COLO668 (cell line): ENCODE measurements around the gene C3orf49.
A peak's percentile ranks its signal among the peaks of the same experiment; 100 is the strongest.

Source experiments
- DNase-seq: peaks from one replicate; lab custom pipeline; 2025; ENCODE audit not compliant: unreplicated experiment; lab: John Stamatoyannopoulos, UW

The C3orf49 gene, protein sequence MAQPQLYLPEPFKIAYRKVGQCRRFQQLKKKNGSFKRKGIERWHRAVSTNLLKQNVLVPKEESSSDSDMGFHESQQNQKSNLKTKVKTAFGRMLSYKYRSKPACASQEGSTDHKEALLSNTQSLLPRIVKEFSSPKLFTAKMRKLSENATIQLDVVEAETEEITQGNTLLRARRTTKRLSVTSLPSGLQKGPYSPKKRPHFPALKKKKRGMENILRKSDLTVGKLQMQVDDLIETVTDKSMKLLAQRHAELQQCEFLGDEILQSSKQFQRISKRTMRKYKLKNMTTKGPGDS

DNA sequence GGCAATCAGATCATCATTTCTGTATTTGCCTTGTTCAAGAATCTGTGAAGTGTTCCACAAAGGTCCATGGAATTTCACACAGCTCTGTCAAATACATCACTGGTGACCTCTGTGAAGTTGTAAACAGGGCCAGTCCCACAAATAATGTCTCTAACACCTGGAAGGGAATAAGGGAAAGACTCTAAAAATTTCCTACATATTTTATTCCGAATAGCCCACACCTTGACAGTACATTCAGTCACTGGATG lies at the start of gene C3orf49:
Gene C3orf49, plus strand, starts transcription at position 149 of the 248 bp plus-strand sequence. CDS start 173 bp downstream, outside the sequence.
- DNase-seq: no peak

DNA sequence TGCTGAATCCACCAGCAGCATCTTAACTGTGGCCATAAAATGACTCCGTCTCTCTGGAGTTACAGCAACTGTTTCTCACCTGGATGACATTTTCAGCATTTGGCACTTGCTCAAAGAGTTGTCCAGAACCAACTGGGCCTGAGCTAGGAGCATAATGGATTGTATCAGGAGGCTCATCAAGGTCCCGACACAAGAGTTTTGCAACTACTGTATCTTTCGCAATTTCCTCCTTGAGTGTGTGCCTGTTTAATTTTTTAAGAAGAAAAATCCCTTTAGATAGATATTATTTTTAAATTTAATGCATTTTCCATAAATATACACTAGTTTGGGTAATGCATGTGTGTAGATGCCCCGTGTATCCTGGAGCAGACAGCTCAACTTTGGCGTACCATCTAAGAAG lies 44.3 kb upstream of the C3orf49 start:
- no peak for DNase-seq

DNA sequence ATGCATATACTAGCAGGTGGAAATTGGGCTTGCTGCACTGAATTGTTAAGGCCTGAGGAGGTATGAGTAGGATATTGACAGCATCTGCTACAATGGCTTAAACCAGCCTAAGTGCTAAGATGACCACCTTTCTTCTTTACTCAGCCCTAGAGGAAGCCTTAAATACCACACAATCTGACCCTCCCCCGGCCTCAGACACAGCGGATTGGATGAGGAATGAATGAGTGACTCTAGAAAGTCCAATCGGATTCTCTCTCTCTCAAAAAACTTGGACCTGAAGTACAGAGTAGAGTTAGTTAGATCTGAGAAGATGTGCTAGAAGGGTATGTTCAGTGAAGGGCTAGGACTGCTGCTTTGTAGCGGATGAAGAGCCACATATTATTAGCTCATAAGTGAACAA lies 39.9 kb upstream of the C3orf49 start:
- DNase-seq: no peak

DNA sequence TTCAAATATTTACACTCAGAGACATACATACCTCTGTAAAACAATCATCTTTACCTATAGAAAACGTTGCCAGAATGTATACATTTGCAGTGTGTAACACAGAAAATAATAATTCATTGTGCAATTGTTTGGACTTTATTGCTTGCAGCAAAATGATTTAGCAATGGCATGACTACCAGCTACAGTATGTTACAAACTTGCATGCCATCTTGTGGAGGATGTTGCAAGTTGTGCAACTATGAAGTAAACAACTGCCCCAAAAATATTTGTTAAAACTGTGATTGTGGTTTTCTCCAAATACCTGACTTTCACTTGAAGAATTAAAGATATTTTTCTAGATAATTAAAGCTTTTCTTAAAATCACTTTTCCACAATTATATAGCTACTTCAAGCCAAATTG lies 27.1 kb upstream of the C3orf49 start:
- no peak for DNase-seq

DNA sequence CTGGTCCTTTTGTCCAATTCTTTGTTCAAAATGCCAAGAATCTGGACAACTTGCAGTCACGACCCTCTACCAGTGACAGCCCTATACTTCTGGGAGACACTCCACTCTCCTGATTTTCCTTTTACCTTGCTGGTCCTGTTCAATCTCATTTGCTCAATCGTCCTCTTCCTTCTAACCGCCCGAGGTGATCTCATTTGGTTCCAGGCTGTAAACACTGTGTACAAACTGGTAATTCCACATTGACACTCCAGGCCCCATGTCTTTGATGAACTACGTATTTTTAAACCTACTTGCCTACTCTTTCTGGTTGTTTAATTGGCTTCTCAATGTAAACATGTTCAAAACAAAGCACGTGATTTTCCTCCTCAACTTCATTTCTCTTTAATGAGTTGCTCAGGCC lies 23.7 kb upstream of the C3orf49 start:
- DNase-seq: no peak

DNA sequence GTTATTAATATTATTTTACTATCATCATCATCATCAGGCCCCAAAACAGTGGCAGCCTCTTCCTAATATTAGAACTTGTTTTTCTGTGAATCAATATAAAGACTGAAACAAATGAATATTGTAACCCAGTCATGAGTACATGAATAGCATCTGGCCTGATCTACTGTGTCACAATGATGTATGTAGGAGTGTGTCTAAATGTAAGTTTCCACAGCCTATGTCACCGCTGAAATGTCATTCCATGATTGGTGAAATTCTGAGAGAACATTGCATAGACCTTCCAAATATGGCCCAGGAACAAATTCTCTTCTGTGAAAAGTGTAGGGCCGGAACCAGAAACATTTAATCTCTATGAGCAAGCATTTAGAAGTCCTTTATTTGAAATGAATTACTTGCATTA lies 20.6 kb upstream of the C3orf49 start:
- DNase-seq: no peak

DNA sequence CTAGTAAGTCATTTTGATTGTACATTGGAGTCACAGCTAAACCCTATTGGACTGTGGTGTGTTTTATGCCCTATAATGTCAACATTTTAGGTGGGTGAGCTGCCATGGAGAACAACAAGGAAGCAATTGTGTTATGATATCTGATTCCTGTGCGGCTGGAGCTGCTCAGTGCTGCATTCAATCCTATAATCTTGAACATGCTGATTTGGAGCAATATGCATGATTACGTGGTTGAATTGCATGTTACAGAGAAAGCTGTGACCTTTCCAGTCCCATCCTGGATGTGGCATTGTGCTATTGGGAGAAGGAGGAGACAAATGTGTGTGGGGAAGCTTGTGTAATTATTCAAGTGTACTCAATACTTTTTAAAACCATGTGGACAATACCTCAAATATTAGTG lies 20.1 kb upstream of the C3orf49 start:
- no peak for DNase-seq

DNA sequence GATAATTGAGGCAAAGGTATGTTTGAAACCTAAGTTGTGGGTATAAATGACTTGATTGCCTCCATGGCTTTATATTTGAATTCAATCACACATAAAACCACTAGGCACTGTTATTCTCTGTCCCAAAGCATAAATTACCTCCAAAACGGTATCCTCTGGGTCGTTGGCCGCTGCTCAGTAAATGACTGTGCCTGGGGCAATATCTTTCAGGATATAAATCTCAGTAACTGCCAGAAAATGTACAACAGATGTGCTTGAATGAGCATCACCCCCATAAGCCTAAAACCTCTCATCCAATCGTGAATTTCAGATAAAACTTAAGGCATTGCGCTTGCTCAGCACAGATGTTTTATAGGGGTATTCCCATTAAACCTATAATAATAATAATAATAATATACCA lies 19.0 kb upstream of the C3orf49 start:
- no peak for DNase-seq

DNA sequence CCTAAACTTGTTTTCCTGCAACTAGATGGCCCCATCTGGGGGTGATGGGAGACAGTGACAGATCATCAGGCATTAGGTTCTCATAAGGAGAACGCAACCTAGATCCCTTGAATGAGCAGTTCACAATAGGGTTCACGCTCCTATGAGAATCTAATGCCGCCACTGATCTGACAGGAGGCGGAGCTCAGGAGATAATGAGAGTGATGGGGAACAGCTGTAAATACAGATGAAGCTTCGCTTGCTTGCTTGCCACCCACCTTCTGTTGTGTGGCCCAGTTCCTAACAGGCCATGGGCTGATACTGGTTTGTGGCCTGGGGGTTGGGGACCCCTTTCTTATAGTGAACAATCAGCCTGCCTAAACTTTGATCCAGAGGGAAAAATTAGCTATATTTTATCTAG lies 15.2 kb upstream of the C3orf49 start:
- no peak for DNase-seq

DNA sequence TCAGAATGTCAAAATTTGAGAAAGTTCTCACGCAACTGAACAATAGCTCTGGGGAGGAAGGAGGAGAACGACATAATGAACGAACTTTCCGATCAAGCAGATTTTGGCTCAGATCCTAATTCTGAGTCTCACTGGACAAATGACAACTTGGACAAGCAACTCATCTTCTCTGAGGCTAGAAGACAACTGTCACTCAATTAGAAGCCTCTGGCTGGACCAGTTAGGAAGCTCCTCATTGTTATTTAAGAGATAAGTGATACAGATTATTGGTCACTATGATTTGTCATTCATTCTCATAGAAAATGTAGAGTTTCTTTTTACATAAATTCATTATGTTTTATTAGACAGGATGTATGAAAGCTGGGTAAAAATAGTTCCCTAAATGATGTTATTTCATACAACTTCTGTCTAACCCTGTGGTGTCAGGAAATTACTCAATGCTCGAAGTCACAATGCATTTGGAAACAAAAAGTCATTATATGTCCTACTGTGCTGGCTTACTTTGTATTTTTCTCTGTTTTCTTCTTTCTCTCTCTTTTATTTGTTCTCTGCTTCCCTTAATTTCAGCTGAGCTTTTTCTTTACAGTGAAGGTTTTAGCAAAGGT lies 11.0 kb upstream of the C3orf49 start:
- DNase-seq: no peak

DNA sequence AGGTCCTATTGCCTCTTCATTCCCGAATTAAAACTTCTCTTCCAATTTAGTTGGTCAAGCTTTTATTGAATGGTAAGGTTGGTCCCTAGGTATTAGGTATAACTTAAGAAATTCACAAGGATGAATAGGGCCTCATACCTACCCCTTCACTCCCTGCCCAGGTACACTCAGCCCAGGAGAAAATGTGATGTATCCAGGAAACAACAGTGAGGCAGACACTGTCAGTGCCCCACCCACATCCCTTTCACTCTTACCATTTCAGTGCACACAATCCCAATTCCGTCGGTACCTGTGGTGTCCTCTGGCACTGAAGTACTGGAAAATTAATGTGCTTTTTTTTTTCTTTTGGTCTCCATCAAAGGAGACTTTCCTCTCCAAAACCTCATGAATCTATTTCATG lies 10.5 kb upstream of the C3orf49 start:
- DNase-seq: no peak

DNA sequence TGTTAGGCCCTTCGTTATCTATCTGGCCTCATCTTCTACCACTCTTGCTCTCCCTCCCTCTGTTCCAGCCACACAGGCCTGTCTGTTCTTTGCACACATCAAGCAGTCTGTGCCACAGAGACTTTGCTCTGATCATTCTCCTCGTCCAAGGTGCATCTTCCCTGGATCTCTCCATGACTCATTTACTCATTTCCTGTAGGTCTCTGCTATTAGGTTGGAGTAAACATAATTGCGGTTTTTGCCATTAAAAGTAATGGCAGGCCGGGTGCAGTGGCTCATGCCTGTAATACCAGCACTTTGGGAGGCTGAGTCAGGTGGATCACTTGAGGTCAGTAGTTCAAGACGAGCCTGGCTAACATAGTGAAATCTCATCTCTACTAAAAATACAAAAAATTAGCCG lies 9.5 kb upstream of the C3orf49 start:
- DNase-seq: no peak

DNA sequence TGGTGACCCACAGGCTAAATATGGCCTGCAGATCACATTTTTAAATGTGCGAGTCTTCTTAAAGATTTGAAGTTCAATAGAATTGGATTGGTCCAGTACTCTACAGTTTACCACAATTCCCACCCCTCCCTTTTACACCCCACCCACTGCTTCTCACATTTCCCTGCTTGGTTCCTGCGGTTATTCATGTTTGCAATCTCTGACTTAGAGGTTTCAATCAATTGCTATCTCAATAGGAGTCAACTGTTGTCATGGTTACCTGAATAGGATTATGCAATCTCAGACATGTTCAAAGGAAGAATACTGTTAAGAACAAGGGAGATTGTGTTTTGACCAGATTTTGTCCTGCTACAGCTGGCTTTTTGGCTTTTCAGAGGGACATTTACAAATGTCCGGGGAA lies 4.9 kb upstream of the C3orf49 start:
- no peak for DNase-seq

DNA sequence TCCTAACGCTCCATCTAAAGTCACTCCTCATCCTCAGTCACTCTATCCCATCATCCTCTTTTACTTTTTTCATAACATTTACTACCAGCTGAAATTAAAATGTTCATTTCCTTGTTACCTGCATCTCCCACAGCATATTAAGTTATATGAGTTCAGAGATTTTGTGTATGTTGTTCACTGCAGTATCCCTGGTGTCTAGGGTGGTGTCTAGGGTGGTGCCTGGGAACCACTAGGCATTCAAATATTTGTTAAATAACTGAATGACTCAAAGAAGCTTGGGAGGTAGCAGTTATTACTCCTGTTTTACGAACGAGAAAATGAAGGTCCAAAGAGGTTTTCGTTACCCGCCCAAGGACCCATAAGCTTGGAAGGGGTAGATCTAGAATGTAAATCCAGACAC lies 1.9 kb upstream of the C3orf49 start:
- DNase-seq: no peak

DNA sequence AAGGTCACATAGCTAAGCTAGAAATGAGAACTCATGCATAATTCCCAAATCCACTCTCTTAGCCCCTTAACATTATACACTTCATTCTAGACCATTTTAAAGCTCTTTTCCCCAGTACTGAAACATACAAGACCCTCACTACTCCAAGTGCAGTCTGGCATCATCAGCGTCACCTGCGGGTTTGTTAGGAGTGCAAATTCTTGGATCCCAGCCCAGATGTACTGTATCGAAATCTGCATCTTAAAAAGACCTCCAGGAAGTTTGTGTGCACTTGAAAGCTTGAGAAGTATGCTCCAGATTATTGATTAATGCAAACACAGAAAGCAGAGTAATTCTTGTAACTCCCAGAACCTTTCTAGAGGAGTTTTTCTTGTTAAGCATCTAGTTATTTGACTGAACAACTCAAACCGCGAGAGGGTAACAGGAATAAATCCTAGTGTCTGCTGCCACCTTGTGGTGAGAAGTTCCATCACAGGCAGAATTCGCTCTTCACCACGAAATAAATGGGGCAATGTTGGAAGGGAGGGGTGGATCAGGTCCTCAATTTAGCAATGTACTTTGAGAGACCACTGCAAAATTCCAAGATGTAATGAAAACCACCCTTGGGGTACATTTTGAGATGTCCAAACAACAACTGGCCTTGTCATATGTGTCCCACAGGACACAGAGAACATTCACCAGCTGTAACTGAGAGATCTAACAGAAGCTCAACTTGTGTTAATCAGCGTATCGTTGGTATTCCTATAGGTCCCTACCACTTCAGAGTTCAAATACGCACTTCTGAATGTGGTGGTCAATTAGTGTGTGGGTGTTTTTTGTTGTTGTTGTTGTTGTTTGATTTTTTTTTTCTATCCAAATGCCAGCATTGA lies 583 bp upstream of the C3orf49 start:
- peak; percentile 34 for DNase-seq

DNA sequence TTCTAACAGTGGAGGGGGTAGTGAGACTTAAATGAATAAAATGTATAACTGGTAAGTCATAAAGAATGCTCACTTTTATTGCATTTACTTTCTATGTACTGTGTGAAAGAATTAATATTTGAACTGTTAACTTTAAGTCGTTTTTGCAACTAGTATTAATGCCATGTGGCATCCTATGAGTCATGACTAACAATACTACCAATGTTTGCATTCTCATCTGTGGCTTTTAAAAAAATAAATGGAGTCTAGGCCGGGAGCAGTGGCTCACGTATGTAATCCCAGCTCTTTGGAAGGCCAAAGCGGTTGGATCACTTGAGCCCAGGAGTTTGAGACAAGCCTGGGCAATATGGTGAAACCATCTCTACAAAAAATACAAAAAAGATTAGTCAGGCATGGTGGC lies 5.2 kb downstream of the C3orf49 start:
- peak; percentile 3 for DNase-seq

DNA sequence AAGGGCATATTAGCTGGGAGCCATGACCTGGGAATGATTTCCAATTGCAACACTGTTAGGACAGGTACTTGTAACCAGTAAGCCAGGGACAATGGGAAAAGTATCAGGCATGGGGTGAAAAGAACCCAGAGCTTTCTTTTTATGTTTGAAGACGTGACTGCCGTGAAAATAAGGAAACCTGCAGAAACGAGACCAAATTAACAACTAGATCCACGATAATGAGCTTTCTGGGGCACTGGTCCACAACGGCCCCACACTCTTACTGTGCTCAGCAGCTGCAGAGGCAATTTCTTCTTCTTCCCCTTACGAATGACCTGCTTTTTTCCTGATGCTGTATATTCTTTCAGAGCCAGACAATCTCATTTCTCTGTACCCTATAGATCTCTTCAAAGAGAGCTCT lies 11.4 kb downstream of the C3orf49 start:
- no peak for DNase-seq

DNA sequence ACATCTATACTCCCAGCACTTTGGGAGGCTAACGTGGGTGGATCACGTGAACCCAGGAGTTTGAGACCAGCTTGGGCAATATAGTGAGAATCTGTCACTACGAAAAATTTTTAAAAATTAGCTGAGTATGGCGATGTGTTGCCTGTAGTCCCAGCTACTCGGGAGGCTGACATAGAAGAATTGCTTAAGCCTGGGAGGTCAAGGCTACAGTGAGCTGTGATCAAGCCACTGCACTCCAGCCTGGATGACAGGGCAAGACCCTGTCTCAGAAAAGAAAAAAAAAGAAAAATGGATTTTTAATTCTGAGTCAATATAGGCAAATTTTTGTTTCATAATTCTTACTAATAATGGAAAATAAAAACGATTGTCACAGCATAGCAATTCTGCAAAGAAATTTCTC lies 13.3 kb downstream of the C3orf49 start:
- no peak for DNase-seq

DNA sequence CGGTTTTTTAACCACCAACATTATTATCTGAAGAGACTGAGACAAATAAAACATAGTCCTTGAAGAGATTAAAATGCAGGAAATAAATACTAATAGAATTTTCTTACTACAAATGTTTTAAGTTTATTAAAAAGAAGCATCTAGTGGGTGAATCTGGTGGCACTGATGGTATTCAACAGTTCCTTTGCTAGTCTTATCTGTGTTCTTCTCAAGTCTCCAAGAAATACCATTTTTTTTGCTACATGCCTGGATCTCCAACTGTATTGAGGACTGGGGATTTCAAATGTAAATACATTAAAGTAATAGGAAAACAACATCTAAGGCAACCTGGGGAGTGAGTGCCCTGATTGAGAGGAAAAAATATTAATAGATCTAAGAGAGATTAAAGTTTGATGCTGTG lies 22.6 kb downstream of the C3orf49 start:
- no peak for DNase-seq

DNA sequence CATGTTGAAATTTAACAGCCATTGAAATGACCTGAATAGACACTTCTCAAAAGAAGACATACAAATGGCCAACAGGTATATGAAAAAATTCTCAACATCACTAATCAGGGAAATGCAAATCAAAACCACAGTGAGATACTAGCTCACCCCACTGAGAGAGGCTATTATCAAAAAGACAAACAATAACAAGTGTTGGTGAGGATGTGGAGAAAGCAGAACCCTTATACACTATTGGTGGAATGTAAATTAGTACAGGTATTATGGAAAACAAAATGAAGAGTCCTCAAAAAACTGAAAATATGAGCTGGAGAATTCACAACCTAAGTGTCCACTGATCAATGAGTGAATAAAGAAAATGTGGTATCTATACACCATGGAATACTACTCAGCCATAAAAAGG lies 23.0 kb downstream of the C3orf49 start:
- no peak for DNase-seq

DNA sequence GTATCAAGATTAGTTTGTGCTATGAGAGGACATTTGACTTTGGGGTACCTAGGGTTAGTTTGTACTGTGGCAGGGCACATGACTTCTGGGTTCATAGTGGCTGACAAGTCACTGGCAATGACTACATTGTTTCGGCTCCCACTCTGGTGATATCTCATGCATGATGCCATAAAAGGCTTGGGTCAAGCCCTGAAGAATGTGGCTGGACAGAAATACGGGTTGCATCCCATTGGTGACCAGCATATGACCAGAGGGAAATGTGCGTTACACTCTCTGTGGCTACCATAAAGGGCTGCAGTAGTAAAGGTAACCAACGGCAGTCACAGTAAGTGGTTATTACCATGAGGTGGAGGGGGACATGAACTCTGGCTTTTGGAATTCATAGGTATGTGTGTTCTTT lies 26.1 kb downstream of the C3orf49 start:
- no peak for DNase-seq

DNA sequence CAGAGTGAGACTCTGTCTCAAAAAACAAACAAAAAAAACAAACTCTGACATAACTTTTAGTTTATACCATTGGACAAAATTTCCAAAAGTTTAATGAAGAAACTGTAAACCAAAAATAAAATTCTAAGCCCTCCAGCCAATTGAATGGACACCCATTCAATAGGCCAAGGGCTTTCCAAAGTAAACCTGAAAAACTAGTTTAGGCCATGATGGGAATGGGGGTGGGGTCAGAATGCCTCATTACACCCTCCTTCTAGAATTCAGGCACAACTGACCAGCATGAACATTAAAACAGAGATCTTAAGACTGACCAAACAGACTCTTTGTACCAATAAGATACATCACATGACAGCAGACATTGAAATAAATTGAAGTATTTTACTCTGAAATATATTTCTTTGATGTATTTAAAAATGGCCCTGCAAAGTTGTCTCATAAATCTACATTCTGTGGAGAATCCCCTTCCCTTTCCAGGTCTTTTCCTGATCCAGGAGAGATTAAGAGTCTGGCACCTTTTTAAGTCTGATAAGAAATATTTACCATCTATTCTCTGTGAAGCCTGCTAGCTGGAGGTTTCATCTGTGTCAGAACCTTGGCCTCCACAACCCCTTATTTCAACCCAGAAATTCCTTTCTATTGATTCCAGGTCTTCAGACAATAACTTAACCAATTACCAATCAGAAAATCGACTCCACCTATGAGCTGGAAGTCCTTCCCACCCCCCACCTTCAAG lies 28.8 kb downstream of the C3orf49 start:
- DNase-seq: no peak
